DLD1 (cell line): ENCODE measurements around the gene PTPN20.

Source experiments
- in situ Hi-C: cut with HindIII; loops from 2 replicates; pipeline ENCODE4 v1.10.0; 2017; ENCODE audit warnings: low sequenced_read_pairs

PTPN20 gene

DNA sequence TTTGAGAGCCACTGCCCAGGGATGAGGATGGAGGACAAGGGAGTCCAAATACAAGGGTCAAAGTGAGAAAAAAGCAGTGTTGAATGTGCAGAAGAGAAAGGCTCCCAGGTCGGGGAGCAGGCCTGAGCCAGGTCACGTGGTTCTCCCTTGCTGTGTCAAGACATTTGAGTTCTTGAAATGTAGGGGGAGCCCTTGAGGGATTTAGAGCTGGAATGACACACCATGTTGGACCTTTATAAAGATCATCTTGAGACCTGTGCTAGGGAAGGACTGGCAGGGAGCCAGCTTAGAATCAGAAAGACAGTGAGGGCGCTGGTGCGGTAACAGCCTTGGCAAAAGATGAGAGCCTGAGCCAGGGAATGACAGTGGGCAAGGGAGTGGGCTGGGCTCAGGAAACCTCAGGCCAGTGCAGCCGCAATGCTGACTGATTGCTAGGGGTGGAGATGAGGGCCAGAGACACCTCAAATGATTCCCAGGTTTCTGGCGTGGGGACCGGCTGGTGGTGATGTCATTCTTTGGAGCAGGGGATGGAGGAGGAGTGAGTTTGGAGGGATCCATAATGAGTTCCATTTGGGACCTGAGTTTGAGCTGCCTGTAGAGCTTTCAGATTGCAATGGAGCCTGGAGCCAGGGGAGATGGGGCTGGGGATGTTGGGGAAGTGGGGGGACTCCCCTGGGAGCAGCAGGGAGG lies 120.1 kb downstream of the PTPN20 start:
- in situ Hi-C loops: loop anchor here (25.0 kb wide), 3 partner anchors 206 to 494 kb away; partner anchors contain the start of genes GDF10 and GDF2

DNA sequence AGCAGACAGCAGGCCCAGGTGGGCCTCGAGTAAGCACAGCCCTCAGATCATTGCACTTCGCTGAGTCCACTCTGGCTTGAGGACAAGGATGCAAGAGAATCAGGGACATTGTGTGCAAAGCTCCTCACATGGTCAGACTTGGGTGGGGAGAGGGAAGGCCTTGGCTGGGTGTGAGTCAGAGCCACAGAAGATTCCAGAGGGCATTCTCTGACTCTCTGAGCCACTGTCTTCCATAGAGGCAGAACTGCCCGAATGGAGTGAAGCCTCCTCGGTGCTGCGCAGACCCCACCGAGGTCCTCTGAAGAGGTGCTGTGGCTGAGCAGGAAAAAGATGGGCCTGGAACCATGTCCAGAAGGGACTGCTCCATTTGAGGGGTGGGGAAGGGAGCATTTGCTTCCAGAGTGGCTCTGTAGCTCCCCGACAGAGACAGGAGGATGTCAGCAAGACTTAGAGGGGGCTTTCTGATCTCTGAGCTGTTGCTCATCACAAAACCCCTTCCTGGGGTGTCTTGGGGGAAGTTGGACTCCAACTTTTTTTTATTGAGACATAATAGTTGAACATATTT lies 120.8 kb downstream of the PTPN20 start:
- in situ Hi-C loops: loop anchor here (25.0 kb wide), 3 partner anchors 205 to 495 kb away; partner anchors contain the start of genes GDF10 and GDF2

DNA sequence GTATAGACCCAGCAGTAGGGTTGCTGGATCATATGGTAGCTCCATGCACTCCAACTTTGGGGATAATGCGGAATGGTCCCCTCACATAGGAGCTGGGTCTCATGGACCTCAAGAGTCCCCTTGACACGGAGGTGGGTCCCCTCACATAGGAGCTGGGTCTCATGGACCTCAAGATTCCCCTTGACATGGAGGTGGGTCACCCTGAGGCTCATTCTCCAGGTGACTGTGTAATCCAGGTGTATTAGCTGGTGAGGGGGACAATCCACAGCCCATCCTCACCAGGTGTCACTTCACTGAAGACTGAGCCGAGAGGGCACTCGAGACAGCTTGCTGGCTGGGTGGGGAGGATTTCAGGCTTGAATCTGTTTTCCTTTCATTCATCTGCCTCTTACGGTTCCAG lies 121.9 kb downstream of the PTPN20 start:
- in situ Hi-C loops: loop anchor here (25.0 kb wide), 3 partner anchors 204 to 496 kb away; partner anchors contain the start of genes GDF10 and GDF2

DNA sequence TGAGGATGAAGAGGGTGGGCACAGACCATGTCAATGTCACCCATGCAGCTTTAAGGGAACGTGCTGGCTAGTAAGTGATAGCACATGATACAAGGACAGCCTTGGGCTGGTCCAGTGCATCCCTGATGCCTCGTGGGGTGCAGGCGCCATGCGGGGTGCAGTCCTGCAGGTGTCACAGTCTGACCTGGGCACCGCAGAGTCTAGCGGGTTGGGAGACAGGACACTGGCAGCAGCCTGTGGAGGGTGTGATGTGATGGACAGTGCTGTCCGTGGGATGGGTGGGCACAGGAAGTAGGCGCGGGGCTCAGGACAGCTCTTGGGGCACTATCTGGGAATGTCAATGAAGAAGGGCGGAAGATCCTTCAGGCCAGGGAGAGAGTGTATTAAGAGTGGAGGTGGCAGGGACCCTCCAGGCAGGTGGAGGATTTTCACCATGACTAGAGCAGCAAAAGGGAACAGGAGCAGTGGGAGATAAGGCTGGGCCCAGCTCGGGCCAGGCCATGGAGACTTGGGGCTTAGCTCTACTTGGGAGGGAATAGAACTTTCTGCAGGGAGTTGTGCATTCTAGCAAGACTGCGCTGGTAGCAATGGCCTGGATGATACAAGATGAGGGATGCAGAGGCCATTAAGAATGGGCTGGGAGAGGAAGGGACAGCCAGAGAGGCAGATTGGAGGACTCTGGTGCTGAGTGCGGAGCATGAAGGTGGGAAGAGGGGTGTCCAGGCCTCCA lies 122.5 kb downstream of the PTPN20 start:
- in situ Hi-C loops: loop anchor here (25.0 kb wide), 3 partner anchors 204 to 496 kb away; partner anchors contain the start of genes GDF10 and GDF2

DNA sequence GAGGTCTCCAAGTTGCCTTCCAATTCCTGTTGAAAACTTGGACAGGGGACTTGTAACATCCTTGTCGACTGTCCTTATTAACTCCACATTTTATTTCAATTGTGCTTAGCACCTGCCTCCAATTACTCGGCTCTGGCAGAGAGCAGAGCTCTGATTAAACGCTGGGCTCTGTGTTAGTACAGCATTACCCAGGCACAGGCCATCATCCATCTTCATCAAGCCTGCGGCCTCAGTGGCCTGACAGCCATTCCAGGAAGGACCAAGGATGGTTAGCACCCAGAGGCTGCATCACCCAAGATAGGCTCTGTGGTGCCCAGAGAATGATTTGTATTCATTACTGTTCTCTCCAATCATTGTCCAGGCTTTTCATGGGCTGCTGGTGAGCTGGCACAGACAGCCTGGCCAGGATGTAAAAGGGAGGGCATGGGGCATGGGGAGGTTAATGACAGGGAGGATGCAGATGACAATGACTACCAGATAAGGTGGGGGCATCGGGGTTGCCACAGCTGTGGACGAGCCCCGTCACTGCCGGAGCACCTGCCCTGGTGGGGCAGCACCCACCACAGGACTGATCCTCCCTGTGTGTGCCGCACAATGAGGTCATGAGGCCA lies 123.3 kb downstream of the PTPN20 start:
- in situ Hi-C loops: loop anchor here (25.0 kb wide), 3 partner anchors 203 to 497 kb away; partner anchors contain the start of genes GDF10 and GDF2

DNA sequence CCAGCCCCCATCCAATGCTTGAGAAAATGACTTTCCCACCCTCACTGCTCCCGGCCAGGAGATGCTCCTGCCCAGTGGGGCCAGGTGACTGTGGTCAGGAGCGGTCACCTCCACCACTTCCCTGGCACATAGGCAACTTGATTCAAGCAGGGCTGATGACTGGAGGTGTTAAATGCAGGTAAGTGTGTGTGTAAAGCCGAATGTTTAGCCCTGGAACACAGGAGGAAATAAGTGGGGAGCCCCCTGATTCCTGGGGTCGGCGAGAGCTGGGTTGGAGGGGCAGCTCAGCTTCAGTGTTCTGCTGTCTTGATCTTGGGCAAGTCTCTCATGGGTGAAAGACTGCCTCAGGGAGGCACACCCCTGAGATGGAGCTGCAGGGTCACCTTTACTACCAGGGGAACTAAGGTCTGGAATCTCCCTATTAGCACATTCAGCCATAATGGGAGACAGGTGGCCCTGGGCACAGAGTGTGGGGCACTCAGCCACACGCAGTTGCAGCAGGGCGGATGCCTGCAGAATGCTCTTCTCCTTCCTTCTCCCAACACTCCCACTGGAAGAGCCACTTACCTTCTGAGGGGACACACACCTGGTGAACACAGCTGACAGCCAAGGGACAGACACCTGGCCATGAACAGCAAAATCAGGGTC lies 124.1 kb downstream of the PTPN20 start:
- in situ Hi-C loops: loop anchor here (25.0 kb wide), 3 partner anchors 202 to 498 kb away; partner anchors contain the start of genes GDF10 and GDF2

DNA sequence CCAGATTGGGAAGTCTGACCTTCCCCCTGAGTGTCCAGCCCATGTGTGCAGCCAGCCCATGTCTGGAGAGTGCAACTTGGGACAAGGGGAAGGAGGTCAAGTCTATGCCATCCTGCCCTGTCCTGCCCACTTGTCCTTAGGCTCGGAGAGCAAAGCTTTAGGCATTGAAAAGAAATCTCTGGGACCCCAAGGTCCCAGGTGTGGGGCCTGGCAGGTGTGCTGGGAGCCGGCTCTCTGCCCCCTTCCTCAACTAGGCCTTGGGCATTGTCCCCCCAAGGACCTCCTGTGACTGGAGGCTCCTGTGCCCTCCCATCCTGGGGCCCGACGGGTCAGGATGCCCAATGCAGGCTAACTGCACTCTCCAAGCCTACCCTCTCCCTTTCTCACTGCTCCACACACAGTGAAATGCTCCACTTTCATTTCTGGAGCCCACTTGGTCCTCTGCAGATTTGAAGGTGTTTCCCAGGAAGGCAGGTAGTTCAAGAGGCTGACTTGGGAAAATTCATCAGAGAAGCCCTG lies 124.7 kb downstream of the PTPN20 start:
- in situ Hi-C loops: loop anchor here (25.0 kb wide), 3 partner anchors 201 to 499 kb away; partner anchors contain the start of genes GDF10 and GDF2

DNA sequence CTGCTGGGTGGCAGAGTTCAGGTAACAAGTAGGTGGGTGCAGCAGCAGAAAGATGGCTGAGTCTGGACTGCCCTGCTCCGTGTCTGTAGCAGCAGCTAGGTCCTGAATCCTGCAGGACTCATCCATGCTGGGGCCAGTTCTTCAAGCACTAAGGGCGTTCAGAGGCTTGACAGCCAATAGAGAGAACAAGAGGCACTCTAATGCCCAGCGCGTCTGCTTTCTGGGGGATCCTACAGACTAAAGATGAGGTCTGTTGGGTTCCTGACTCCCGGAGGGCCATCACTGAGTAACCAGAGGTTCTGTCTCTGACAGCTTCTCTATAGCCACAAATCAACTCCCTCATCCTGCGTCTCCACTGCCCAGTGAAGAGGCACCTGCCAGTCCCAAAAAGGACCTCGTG lies 125.5 kb downstream of the PTPN20 start:
- in situ Hi-C loops: loop anchor here (25.0 kb wide), 3 partner anchors 201 to 499 kb away; partner anchors contain the start of genes GDF10 and GDF2

DNA sequence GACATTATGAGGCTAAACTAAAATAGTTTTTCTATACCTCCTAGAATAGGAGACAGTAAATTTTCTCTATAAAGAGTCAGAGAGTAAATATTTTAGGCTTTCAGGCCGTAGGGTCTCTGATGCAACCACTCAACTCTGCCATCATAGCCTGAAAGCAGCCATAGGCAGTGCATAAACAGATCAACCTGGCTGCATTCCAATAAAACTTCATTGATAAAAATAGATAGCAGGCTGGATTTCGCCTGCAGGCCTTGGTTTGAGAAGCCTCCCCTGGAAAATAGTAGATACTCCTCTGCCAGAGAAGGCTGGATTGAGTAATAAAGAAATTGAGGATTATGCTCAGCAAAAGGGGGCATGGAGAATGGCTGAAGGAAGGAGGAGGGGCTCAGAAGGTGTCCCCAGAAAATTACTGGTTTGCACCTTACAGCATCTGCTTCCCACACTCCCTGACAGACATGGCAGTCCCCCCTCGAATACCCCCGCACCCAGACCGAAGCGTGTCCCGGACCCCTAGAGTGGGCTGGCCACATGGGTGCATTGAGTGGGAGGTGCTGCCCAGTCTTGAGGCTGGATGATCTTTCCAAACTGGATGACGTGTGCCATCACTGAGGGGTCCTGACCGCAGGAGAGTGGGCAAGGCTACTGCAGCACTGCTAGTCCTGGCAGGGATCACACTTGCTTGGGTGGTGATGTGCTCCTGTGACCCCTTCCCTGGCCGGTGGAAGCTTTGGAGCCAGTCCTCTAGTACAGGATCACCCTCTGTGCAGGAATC lies 126.6 kb downstream of the PTPN20 start:
- in situ Hi-C loops: loop anchor here (25.0 kb wide), 3 partner anchors 199 to 501 kb away; partner anchors contain the start of genes GDF10 and GDF2

DNA sequence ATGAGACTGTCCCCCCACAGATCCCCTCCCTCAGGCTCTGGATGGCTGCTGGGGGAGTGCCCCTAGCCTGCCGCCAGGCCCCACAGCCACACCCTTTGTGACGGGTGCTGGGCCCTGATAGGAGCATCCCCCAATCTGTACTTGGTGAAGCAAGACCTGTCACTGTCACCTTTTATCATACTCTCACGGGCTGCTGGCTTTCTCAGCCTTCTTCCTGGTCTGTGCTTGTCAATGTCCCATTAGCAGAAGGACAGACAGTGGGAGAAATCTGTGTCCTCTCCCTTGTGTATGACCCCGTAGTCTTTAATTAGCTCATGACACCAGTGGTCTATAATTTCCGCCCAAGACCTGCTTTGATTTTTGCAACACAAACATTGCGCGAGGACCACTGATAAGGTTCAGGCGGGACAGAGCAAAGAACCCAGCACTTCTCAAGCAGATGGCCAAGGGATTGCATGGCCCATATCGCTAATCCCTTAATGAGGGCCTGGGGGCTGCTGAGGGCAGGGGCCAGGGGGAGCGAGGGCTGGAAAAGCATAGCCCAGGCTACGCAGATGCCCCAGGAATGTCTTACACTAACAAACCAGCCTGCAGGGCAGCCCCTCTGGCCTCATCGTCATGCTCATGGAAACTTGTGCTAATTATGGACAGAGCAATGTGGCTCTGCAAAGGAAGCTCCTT lies 127.8 kb downstream of the PTPN20 start:
- in situ Hi-C loops: loop anchor here (25.0 kb wide), 3 partner anchors 198 to 502 kb away; partner anchors contain the start of genes GDF10 and GDF2

DNA sequence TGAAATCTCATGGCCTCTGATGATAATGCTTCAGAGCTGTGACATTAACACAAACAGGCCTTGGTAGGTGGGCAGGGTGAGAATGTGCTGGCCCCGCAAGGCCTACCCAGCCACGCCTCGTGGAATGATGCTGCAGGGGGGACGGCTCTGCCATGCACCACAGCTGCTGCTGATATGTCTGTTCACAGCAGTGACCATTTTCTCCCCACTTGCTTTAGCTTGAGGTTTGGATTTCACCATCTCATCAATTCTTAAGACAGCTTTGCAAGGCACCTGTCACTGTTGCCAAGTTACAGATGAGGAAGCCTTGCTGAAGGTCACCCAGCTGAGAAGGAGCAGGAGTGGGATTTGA lies 128.3 kb downstream of the PTPN20 start:
- in situ Hi-C loops: loop anchor here (25.0 kb wide), 3 partner anchors 198 to 502 kb away; partner anchors contain the start of genes GDF10 and GDF2

DNA sequence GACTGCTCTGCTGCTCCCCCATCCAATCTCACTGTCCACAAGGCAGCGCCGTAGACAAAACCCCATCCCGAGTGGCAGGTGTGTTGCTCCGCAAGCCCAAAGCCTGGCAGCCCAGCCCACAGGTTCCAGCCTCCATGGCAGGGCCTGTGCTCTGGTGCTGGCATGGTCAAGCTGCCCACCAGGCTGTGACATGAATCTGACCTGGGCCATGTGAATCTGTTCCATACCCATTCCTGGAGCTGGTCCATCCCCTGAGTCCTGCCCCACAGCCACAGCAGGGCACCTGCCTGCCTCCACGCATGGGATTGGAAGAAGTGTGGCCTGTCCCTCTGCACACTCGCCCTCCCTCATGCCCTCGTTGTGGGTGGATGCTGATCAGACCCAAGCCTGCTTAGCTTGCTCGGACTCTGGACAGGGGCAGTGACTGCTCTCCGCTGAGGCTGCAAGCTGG lies 128.8 kb downstream of the PTPN20 start:
- in situ Hi-C loops: loop anchor here (25.0 kb wide), 3 partner anchors 197 to 503 kb away; partner anchors contain the start of genes GDF10 and GDF2

DNA sequence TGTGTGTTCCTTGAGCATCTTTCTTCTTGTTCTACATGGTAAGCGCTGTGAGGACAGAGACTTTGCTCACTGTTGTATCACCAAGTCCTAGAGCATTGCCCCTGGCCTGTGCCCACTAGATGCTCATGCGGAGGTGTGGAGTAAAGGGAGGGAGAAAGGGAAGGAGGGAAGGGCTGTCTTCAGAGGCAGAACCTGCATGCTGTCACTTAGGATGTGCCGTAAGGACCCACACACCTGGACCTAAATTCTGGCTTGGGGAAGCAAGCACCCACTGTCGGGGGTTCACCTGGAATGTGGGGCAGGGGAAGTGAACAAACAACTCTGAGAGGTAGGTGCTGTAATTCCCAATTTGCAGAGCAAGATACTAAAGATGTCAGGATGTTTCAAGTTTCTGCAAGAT lies 129.5 kb downstream of the PTPN20 start:
- in situ Hi-C loops: loop anchor here (25.0 kb wide), 3 partner anchors 197 to 503 kb away; partner anchors contain the start of genes GDF10 and GDF2

DNA sequence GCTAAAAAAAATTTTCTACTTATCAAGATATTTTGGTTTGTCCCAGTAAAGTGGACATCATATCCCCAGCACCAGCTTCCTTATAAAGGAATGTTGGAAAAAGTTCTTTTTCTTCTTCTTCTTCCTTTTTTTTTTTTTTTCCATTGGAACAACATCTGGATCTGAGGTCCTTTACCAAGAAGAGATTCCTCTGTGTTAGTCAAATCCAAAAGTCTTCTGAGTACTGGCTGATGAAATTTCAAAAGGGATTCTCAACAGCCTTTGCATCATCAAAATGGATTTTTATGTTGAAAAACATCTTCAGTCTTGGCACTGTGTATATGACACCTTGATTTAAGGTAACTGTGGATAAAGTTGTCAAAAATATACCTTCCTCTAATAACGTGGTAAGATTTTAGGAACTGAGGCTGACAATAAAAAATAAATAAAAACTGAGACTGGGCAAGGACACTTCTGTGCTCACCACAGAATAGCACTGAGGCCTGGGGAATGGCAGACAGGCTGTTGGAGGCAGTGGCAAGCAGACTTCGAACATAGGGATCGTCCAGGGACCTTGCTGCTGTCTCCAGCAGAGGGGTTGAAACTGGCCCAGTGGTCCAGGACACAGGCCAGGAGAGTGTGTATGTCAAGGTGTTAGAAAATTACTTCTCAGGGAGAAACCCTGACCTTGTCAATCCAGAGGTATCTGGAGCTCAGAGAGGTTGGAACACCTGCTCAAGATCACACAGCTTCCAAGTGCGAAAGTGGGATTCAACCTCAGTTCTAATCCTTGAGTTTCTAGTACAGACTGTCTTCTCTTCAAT lies 130.4 kb downstream of the PTPN20 start:
- in situ Hi-C loops: loop anchor here (25.0 kb wide), 3 partner anchors 196 to 504 kb away; partner anchors contain the start of genes GDF10 and GDF2

DNA sequence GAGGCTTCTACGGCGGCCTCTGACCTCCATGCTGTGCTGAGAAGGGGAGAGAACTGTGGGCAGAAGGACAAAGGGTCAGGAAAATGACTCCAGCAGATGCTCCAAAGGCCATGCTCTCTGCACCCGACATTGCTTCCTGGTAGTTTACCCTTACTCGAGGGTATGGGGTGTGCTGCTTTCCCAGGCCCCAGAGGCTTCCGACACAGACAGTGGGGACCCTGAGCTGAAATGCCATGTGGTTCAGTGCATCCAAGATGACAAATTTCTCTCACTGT lies 130.9 kb downstream of the PTPN20 start:
- in situ Hi-C loops: loop anchor here (25.0 kb wide), 3 partner anchors 195 to 505 kb away; partner anchors contain the start of genes GDF10 and GDF2

DNA sequence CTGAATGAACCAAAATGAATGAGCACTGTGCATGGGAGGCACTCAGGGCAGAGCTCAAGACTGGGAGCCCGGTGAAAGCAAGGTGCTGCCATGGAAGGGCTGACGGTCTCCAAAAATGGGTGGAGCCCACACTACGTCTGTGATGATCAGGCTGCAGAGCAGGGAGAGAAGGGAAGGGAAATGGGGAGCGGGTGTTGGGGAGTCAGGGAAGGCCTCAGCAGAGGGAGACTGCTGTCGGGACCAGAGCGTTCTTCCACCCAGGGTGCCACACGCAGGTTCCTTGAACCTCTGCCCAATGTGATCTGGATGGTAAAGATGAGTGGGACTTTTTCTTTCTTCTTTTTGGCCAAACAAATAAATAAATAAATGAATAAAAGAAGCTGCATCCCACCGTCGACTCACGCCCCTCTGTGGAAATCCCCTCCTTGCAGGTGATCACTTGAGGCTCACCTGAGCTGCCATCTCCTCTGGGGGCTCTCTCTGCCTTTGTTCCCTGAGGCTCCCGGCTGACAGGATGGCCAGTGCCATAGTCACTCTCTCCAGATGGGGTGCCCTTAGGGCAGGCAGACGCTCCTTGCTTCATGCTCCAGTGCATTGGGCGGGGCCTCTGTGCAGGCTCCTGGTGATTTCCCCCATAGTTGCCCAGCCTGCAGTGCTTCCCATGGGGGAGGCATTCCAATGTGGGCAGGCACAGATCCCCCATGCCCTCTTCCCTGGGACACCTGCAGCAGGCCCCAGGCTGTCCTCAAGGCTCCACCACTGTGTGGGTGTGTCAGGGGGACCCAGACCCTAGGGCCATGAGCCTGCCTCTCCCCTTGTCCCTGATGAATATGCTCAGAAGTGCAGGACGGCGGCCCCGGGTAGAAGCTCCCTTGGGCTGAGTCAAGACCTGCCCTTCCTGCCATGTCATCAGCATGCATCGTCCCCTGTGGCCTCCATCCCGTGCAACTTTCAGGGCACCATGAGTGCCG lies 131.8 kb downstream of the PTPN20 start:
- in situ Hi-C loops: loop anchor here (25.0 kb wide), 3 partner anchors 194 to 506 kb away; partner anchors contain the start of genes GDF10 and GDF2
